Loucy (cell line): ENCODE data around the gene RING1.

Experiments
- H2AFZ ChIP-seq: fragments of 200-600 bp; sonication (generic); 2 replicates; pipeline ENCODE4 v1.6.0; 2016; ENCODE audit warnings: antibody characterized with exemption, mild to moderate bottlenecking, low read length, moderate library complexity
- H3F3A ChIP-seq: fragments of 200-600 bp; 2 replicates; pipeline ENCODE4 v1.6.0; 2016; ENCODE audit warnings: antibody characterized with exemption, low read depth, mild to moderate bottlenecking
- H3K27me3 ChIP-seq: fragments of 200-600 bp; sonication (generic); 2 replicates; pipeline ENCODE4 v1.6.1; 2014; ENCODE audit warnings: low read length, mild to moderate bottlenecking; ENCODE audit not compliant: insufficient read depth, poor library complexity, severe bottlenecking
- H3K36me3 ChIP-seq: fragments of 200-600 bp; sonication (generic); 2 replicates; pipeline ENCODE4 v1.6.1; 2016; ENCODE audit warnings: low read length; ENCODE audit not compliant: insufficient read depth
- H3K4me1 ChIP-seq: fragments of 200-600 bp; sonication (generic); 2 replicates; pipeline ENCODE4 v1.5.1; 2014; ENCODE audit warnings: low read length, mild to moderate bottlenecking; ENCODE audit not compliant: insufficient read depth, poor library complexity, severe bottlenecking
- H3K4me2 ChIP-seq: fragments of 200-600 bp; sonication (generic); 2 replicates; pipeline ENCODE4 v1.6.0; 2014; ENCODE audit warnings: antibody characterized with exemption, low read length, low read depth, mild to moderate bottlenecking; ENCODE audit not compliant: poor library complexity, severe bottlenecking
- H3K4me3 ChIP-seq: fragments of 200-600 bp; sonication (generic); 2 replicates; pipeline ENCODE4 v1.5.1; 2014; ENCODE audit warnings: low read length, mild to moderate bottlenecking, mixed read lengths; ENCODE audit not compliant: poor library complexity, severe bottlenecking
- H3K79me2 ChIP-seq: fragments of 200-600 bp; sonication (generic); 2 replicates; pipeline ENCODE4 v1.6.1; 2014; ENCODE audit warnings: low read length; ENCODE audit not compliant: insufficient read depth
- H3K9ac ChIP-seq: fragments of 200-600 bp; sonication (generic); 2 replicates; pipeline ENCODE4 v1.6.0; 2014; ENCODE audit warnings: mild to moderate bottlenecking, low read depth, low read length, moderate library complexity; ENCODE audit not compliant: poor library complexity, severe bottlenecking
- H3K9me2 ChIP-seq: fragments of 200-600 bp; sonication (generic); replicated peaks from 2 replicates; pipeline ENCODE4 v1.6.1; 2016; ENCODE audit warnings: low read depth, low read length, mixed read lengths
- H3K9me3 ChIP-seq: fragments of 200-600 bp; sonication (generic); 2 replicates; pipeline ENCODE4 v1.6.1; 2014; ENCODE audit warnings: mild to moderate bottlenecking, antibody characterized with exemption, low read length, low read depth; ENCODE audit not compliant: insufficient read depth
- H4K20me1 ChIP-seq: fragments of 200-600 bp; sonication (generic); 2 replicates; pipeline ENCODE4 v1.6.0; 2014; ENCODE audit warnings: antibody characterized with exemption, low read length, mild to moderate bottlenecking; ENCODE audit not compliant: insufficient read depth, poor library complexity, severe bottlenecking
- CTCF ChIP-seq: fragments of 200-600 bp; sonication (generic); conservative IDR thresholded peaks from 2 replicates; pipeline ENCODE4 v1.5.1; 2014; ENCODE audit warnings: mild to moderate bottlenecking, antibody characterized with exemption, low read length
- EZH2phosphoT487 ChIP-seq: fragments of 200-600 bp; IDR thresholded peaks from 2 replicates; pipeline ENCODE4 v1.6.1; 2018; ENCODE audit warnings: antibody characterized with exemption, mild to moderate bottlenecking, moderate library complexity, borderline replicate concordance

Gene RING1

GRCh38 chr6:33185654-33186187 lies 22.6 kb upstream of the RING1 start:
- H4K20me1 ChIP-seq, result no peaks in the 10 kb centered on the region

GRCh38 chr6:33187809-33188208 lies 20.5 kb upstream of the RING1 start:
- Histone ChIP-seq H3K9ac (no peak overlapping the region), H3F3A (no peaks in the 10 kb centered on the region), H3K4me1 (peaks cover 16% of the 10 kb centered on the region), H2AFZ (no peak overlapping the region), H3K36me3 (no peaks in the 10 kb centered on the region), H3K27me3 (peaks cover 43% of the 10 kb centered on the region), H4K20me1 (no peaks in the 10 kb centered on the region), H3K4me2 (no peak overlapping the region), H3K79me2 (no peaks in the 10 kb centered on the region), H3K9me3 (no peaks in the 10 kb centered on the region), H3K4me3 (no peak overlapping the region), H3K9me2 (no peaks in the 10 kb centered on the region)
- TF ChIP-seq EZH2phosphoT487, result no peak
- no peak for TF ChIP-seq CTCF

More at GRCh38 chr6:33185654-33186187, 22.6 kb upstream of the RING1 start:
- Histone ChIP-seq H3F3A (no peaks in the 10 kb centered on the region), H3K4me1 (peaks cover 17% of the 10 kb centered on the region), H3K27me3 (peaks cover 64% of the 10 kb centered on the region), H3K4me2 (no peak overlapping the region), H3K36me3 (no peaks in the 10 kb centered on the region), H3K9me3 (no peaks in the 10 kb centered on the region), H3K9ac (no peak overlapping the region), H3K79me2 (no peaks in the 10 kb centered on the region), H2AFZ (no peak overlapping the region), H3K9me2 (no peaks in the 10 kb centered on the region), H3K4me3 (no peak overlapping the region)
- no peak for TF ChIP-seq EZH2phosphoT487

- H3K27me3 ChIP-seq, result peaks cover 37% of the 10 kb centered on the region
- H3K9me3 ChIP-seq, result no peaks in the 10 kb centered on the region
- H3K9me2 ChIP-seq, result no peaks in the 10 kb centered on the region
- no peak overlapping the region for H3K9ac ChIP-seq
- H3K4me3 ChIP-seq, result no peak overlapping the region
- H4K20me1 ChIP-seq, result no peaks in the 10 kb centered on the region
- TF ChIP-seq EZH2phosphoT487 (no peak), CTCF (no peak)
- H3F3A ChIP-seq, result no peaks in the 10 kb centered on the region
- H3K4me2 ChIP-seq, result no peak overlapping the region
- H3K36me3 ChIP-seq, result peaks cover 3% of the 10 kb centered on the region; the same call in 1 of the 2 replicates
- H2AFZ ChIP-seq, result no peak overlapping the region
- no peaks in the 10 kb centered on the region for H3K79me2 ChIP-seq
- peaks cover 3% of the 10 kb centered on the region for H3K4me1 ChIP-seq
Observed at GRCh38 chr6:33189164-33189563, 19.1 kb upstream of the RING1 start.
